HG03342 (cell line): Measurements from ENCODE around the gene CPA1.

Source experiments
- ATAC-seq: cut with Tn5 transposase; IDR thresholded peaks from one replicate; pipeline ENCODE4 v1.9.1; 2021; ENCODE audit warnings: mild to moderate bottlenecking, moderate library complexity; ENCODE audit not compliant: unreplicated experiment

Gene CPA1

GRCh38 chr7:130379921-130380860, at the start of gene CPA1:
Gene CPA1 (plus strand): TSS chr7:130380494. CDS start chr7:130380521, 27 bp downstream.
- no peak for ATAC-seq

- no peak for ATAC-seq
Measured at GRCh38 chr7:130332259-130333053, 47.8 kb upstream of the CPA1 start.

- no peak for ATAC-seq
Measured at GRCh38 chr7:130333832-130334231, 46.5 kb upstream of the CPA1 start.

- ATAC-seq: no peak
Measured at GRCh38 chr7:130334274-130334673, 46.0 kb upstream of the CPA1 start.

- ATAC-seq: no peak
Measured at GRCh38 chr7:130337410-130337971, 42.8 kb upstream of the CPA1 start.

GRCh38 chr7:130338233-130338632, 42.1 kb upstream of the CPA1 start:
- ATAC-seq: no peak

- no peak for ATAC-seq
Measured at GRCh38 chr7:130341882-130342281, 38.4 kb upstream of the CPA1 start.

- no peak for ATAC-seq
Measured at GRCh38 chr7:130342701-130343380, 37.5 kb upstream of the CPA1 start.

- no peak for ATAC-seq
Measured at GRCh38 chr7:130344271-130344866, 35.9 kb upstream of the CPA1 start, which contains the start of gene CPA5. Gene CPA5 (plus strand): TSS chr7:130344816. CDS start chr7:130346486, 1,670 bp downstream.

- ATAC-seq: no peak
Measured at GRCh38 chr7:130345136-130345535, 35.2 kb upstream of the CPA1 start.

GRCh38 chr7:130345725-130346124, 34.6 kb upstream of the CPA1 start:
- ATAC-seq: no peak

GRCh38 chr7:130346177-130346905, 34.0 kb upstream of the CPA1 start:
- ATAC-seq: no peak

GRCh38 chr7:130346941-130347340, 33.4 kb upstream of the CPA1 start:
- no peak for ATAC-seq

- ATAC-seq: no peak
Measured at GRCh38 chr7:130349911-130350782, 30.1 kb upstream of the CPA1 start.

GRCh38 chr7:130350945-130351790, 29.1 kb upstream of the CPA1 start:
- ATAC-seq: no peak

- no peak for ATAC-seq
Measured at GRCh38 chr7:130351791-130352090, 28.6 kb upstream of the CPA1 start.

GRCh38 chr7:130352194-130353074, 27.9 kb upstream of the CPA1 start:
- no peak for ATAC-seq
